Measurements from ENCODE around the gene BACE1. TPM values are rescaled to one million over a fixed set of nuclear protein-coding genes. Genes with fewer than 3 reads are reported as not detected.
"Not testable (repeated sequence)": the region's sequence is repeated elsewhere in the genome, so short reads cannot be mapped to it uniquely, and the experiment has no call there.

The BACE1 gene
- total and polyA plus RNA-seq, 2 donors (not counting 3 experiments of a cell fraction or from before 2014, with no cell fraction given) = 28.8 to 29.6 TPM

DNA sequence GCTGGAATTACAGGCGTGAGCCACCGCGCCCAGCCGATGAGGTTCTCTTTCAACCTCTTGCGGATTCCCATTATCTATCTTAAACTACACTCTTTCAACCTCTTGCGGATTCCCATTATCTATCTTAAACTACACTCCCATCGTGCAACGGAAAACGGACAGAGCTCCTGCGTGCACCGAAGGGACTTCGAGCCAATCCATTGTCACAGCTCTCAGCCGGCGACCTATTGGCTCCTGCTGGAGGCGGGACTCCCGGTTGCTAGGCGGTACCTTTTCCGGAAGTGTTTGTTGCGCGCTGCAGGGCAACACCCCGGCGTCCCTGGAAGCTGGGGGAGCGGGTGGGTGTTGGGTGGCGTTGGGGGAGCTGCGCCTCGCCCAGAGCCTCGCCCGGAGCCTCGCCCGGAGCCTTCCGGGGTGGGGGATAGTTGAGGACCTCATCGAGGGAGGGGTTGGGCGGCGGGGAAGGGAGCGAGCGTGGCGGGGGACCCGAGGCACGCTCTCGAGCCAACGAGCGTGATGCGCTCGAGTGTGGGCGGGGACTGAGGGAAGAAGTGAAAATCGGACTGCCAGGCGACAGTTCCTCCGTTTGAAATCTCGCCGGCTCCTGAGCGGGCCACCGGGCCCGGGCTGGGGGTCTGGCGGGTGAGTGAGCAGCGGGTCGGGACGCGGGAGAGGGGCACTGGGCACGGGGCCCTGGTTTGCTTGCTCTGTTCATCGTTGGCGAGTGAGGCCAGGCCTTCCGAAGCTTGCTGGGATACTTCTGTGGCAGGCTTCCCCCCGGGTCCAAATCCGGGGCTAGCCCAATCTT is 11.7 kb upstream of the BACE1 start, which contains the start of gene CEP164:
Gene CEP164 (plus strand): TSS at position 288 of the 808 bp plus-strand sequence. CDS start 10,733 bp downstream, outside the sequence.
- Histone ChIP-seq H3K4me3 (replicated peaks in 1 of 3; ENCODE audit: insufficient read depth in 1 of 3, low read depth in 1 of 3, low read length in 3 of 3) (peak within 1 kb of the TSS; percentile 62 to 79 (median 78)), H3K9me1 (replicated peaks; ENCODE audit: control insufficient read depth, extremely low read depth, insufficient read depth, low read length) (no peaks in the 10 kb centered on the region), H3K79me2 (ENCODE audit: control insufficient read depth, insufficient read depth, low read length) (peaks cover 1% of the 10 kb centered on the region), H3K9ac (replicated peaks; ENCODE audit: extremely low read depth, insufficient read depth, low read length) (peak within 1 kb of the TSS; percentile 80), H3K9me3 (replicated peaks; ENCODE audit: control insufficient read depth, insufficient read depth, low read length) (no peaks in the 10 kb centered on the region), H4K20me1 (replicated peaks; ENCODE audit: control insufficient read depth, extremely low read depth, insufficient read depth, low read length) (no peaks in the 10 kb centered on the region), H3K4me1 (ENCODE audit: control insufficient read depth, extremely low read depth, insufficient read depth, low read length) (peaks cover 9% of the 10 kb centered on the region), H3K27me3 (ENCODE audit: control insufficient read depth in 2 of 2, insufficient read depth in 2 of 2, low read length in 2 of 2) (no peaks in the 10 kb centered on the region), H3K4me2 (ENCODE audit: insufficient read depth, low read length) (peak within 1 kb of the TSS; percentile 79), H2AFZ (ENCODE audit: low read depth, low read length) (peak within 1 kb of the TSS; percentile 82), H3K36me3 (ENCODE audit: control insufficient read depth in 2 of 2, extremely low read depth in 1 of 2, insufficient read depth in 2 of 2, low read length in 2 of 2) (no peaks in the 10 kb centered on the region), H3K27ac (ENCODE audit: insufficient read depth, low read depth, low read length) (peak within 1 kb of the TSS; percentile 48)
- TF ChIP-seq JUN (IDR thresholded peaks at IDR 0.05; ENCODE audit: borderline replicate concordance, insufficient read depth, insufficient read length, low read depth) (no peak), POLR2A (IDR thresholded peaks at IDR 0.05; ENCODE audit: low read depth, low read length) (peak; percentile 85), POLR2AphosphoS5 (IDR thresholded peaks at IDR 0.05; ENCODE audit: insufficient read depth, low read depth, low read length) (peak; percentile 53)
- TF ChIP-seq, protein P1, sequence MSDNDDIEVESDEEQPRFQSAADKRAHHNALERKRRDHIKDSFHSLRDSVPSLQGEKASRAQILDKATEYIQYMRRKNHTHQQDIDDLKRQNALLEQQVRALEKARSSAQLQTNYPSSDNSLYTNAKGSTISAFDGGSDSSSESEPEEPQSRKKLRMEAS (IDR thresholded peaks at IDR 0.05; ENCODE audit: insufficient read depth, insufficient read length) = peak; percentile 27
- no TSS peak for BruUV-seq (replicated peaks)
- CTCF ChIA-PET = interaction anchor here (0.8 to 1.5 kb wide), 11 partner anchors 9 to 595 kb away, joined by 3 to 8 read pairs (median 4); partner anchors contain the start of gene BACE1
- FAIRE-seq = peak; percentile 100
- POLR2A ChIA-PET = interaction anchor here (0.9 kb wide), 1 partner anchor 9 kb away, joined by 3 read pairs; no protein-coding TSS in a partner anchor
- intact Hi-C loops (cut with micrococcal nuclease) (loop anchor here (1.0 to 5.0 kb wide), 3 partner anchors 11 to 540 kb away; partner anchors contain the start of genes BACE1, PCSK7, RNF214 and ZPR1), dilution Hi-C loops (cut with MboI; ENCODE audit: extremely low pct_ligation_motif_present, low sequenced_read_pairs) (no loop called here)
- peak; percentile 95 for DNase-seq (ENCODE audit: low read depth, low spot score)

DNA sequence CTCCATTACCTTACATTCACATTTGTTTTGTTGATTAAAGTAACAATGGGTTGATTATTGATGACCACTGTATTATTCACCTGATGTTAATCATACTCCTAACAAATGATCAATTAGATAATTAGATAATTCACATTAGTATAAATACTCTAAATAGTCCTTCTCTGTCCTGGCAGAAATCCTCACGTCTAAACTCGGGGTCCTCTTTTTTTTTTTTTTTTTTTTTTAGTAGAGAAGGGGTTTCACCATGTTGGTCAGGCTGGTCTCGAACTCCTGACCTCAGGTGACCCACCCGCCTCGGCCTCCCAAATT is 11.2 kb upstream of the BACE1 start:
- Histone ChIP-seq H2AFZ (ENCODE audit: low read depth, low read length) (peak overlapping the region; percentile 50), H3K4me3 (replicated peaks in 1 of 3; ENCODE audit: insufficient read depth in 1 of 3, low read depth in 1 of 3, low read length in 3 of 3) (peak overlapping the region in 2 of 3 experiments; percentile 62 to 79), H3K9ac (replicated peaks; ENCODE audit: extremely low read depth, insufficient read depth, low read length) (peak overlapping the region; percentile 80)
- BruUV-seq (replicated peaks); FAIRE-seq; H3K9me1 ChIP-seq (replicated peaks; ENCODE audit: control insufficient read depth, extremely low read depth, insufficient read depth, low read length); H3K27ac ChIP-seq (ENCODE audit: insufficient read depth, low read depth, low read length); H3K4me1 ChIP-seq (ENCODE audit: control insufficient read depth, extremely low read depth, insufficient read depth, low read length); H4K20me1 ChIP-seq (replicated peaks; ENCODE audit: control insufficient read depth, extremely low read depth, insufficient read depth, low read length); H3K79me2 ChIP-seq (ENCODE audit: control insufficient read depth, insufficient read depth, low read length); H3K9me3 ChIP-seq (replicated peaks; ENCODE audit: control insufficient read depth, insufficient read depth, low read length); dilution Hi-C loops (cut with MboI; ENCODE audit: extremely low pct_ligation_motif_present, low sequenced_read_pairs); H3K27me3 ChIP-seq (ENCODE audit: control insufficient read depth in 2 of 2, insufficient read depth in 2 of 2, low read length in 2 of 2); H3K4me2 ChIP-seq (ENCODE audit: insufficient read depth, low read length); DNase-seq (ENCODE audit: low read depth, low spot score); H3K36me3 ChIP-seq (ENCODE audit: control insufficient read depth in 2 of 2, extremely low read depth in 1 of 2, insufficient read depth in 2 of 2, low read length in 2 of 2): not testable (repeated sequence)
- ChIA-PET CTCF (interaction anchor here (0.8 to 1.5 kb wide), 6 partner anchors 10 to 100 kb away, joined by 3 to 6 read pairs (median 4); partner anchors contain the start of gene BACE1), POLR2A (interaction anchor here (0.9 kb wide), 1 partner anchor 10 kb away, joined by 3 read pairs; no protein-coding TSS in a partner anchor)
- intact Hi-C loops (cut with micrococcal nuclease) = loop anchor here (5.0 kb wide), 1 partner anchor 540 kb away; the partner anchor contains the start of gene ZPR1

Measured in endothelial cell of umbilical vein (primary cell).